HepG2 (cell line): ENCODE results near the gene TXN2. TPM values are rescaled to one million over a fixed set of nuclear protein-coding genes. Genes with fewer than 3 reads are reported as not detected.
A peak's percentile ranks its signal among the peaks of the same experiment; 100 is the strongest.

Experiments used
- CBFB ChIP-seq: sonication (generic); formaldehyde crosslinking; IDR thresholded peaks from 2 replicates; pipeline ENCODE4 v1.4.0; 2020; ENCODE audit warnings: missing genetic modification reagents
- FOXC1 ChIP-seq: sonication (generic); formaldehyde crosslinking; IDR thresholded peaks from 2 replicates; pipeline ENCODE4 v1.8.0; 2022; ENCODE audit warnings: mild to moderate bottlenecking, missing genetic modification reagents, borderline replicate concordance
- GATA4 ChIP-seq: sonication (generic); IDR thresholded peaks from 2 replicates; pipeline ENCODE4 v1.6.1; 2016; ENCODE audit warnings: antibody characterized with exemption, low read depth, borderline replicate concordance
- JDP2 ChIP-seq: sonication (generic); formaldehyde crosslinking; IDR thresholded peaks from 2 replicates; pipeline ENCODE4 v1.8.1; 2022; ENCODE audit warnings: missing genetic modification reagents, borderline replicate concordance
- SRSF9 ChIP-seq: fragments of 200-400 bp; formaldehyde crosslinking; IDR thresholded peaks from 2 replicates; pipeline ENCODE4 v1.6.1; 2018; ENCODE audit warnings: borderline replicate concordance, mild to moderate bottlenecking, low read depth, low read length; ENCODE audit not compliant: insufficient read depth, poor library complexity, severe bottlenecking
- ZNF382 ChIP-seq: sonication (generic); formaldehyde crosslinking; IDR thresholded peaks from 2 replicates; pipeline ENCODE4 v1.5.0; 2020; ENCODE audit warnings: missing genetic modification reagents, mild to moderate bottlenecking, borderline replicate concordance
- ZNF431 ChIP-seq: sonication (generic); formaldehyde crosslinking; IDR thresholded peaks from 2 replicates; pipeline ENCODE4 v1.9.0; 2022; ENCODE audit warnings: missing genetic modification reagents, low read depth, mild to moderate bottlenecking, borderline replicate concordance
- ZNF460 ChIP-seq: sonication (generic); formaldehyde crosslinking; IDR thresholded peaks from 2 replicates; pipeline ENCODE4 v1.5.1; 2020; ENCODE audit warnings: missing genetic modification reagents, mild to moderate bottlenecking, borderline replicate concordance
- polyA plus RNA-seq, 8 experiments: library from polyadenylated mRNA; depleted of rRNA in 3 of 8; stranded (reverse) in 7 of 8; unstranded in 1 of 8; fragments of >200 nt; fragmentation: Illumina TruSeq in 4 of 8; extraction: Trizol in 4 of 8; gene quantifications; 2 replicates each; pipeline versions ENCODE4 v1.2.1 to v1.2.3, GENCODE V29; 2011 to 2016; ENCODE audit warnings: low read depth in 4 of 8, missing spikeins in 1 of 8, mixed read lengths in 1 of 8; ENCODE audit not compliant: insufficient read depth in 1 of 8
- total RNA-seq, 5 experiments: library from RNA; depleted of rRNA; stranded (reverse); fragments of >200 nt; fragmentation: Illumina TruSeq; extraction: Trizol; gene quantifications; 2 replicates each; pipeline ENCODE4 v1.2.3, GENCODE V29; 2016; ENCODE audit warnings: low read depth in 1 of 5
- TF ChIP-seq, protein P1 (sequence below): sonication (generic); formaldehyde crosslinking; IDR thresholded peaks from 2 replicates; pipeline ENCODE4 v1.5.0; 2020; ENCODE audit warnings: missing genetic modification reagents
- TF ChIP-seq, protein P2 (sequence below): sonication (generic); formaldehyde crosslinking; IDR thresholded peaks from 2 replicates; pipeline ENCODE4 v1.4.0; 2020; ENCODE audit warnings: mild to moderate bottlenecking, missing genetic modification reagents
- TF ChIP-seq, protein P3 (sequence below): sonication (generic); formaldehyde crosslinking; IDR thresholded peaks from 2 replicates; pipeline ENCODE4 v1.4.0; 2020; ENCODE audit warnings: missing genetic modification reagents, borderline replicate concordance
- TF ChIP-seq, protein P4 (sequence below): sonication (generic); formaldehyde crosslinking; IDR thresholded peaks from 2 replicates; pipeline ENCODE4 v1.4.0; 2020; ENCODE audit warnings: missing genetic modification reagents, borderline replicate concordance

The TXN2 gene
- total and polyA plus RNA-seq, 2 of the 13 experiments (the other 11 are each of a cell fraction or from before 2014, with no cell fraction given), result 41.4 to 109 TPM

DNA sequence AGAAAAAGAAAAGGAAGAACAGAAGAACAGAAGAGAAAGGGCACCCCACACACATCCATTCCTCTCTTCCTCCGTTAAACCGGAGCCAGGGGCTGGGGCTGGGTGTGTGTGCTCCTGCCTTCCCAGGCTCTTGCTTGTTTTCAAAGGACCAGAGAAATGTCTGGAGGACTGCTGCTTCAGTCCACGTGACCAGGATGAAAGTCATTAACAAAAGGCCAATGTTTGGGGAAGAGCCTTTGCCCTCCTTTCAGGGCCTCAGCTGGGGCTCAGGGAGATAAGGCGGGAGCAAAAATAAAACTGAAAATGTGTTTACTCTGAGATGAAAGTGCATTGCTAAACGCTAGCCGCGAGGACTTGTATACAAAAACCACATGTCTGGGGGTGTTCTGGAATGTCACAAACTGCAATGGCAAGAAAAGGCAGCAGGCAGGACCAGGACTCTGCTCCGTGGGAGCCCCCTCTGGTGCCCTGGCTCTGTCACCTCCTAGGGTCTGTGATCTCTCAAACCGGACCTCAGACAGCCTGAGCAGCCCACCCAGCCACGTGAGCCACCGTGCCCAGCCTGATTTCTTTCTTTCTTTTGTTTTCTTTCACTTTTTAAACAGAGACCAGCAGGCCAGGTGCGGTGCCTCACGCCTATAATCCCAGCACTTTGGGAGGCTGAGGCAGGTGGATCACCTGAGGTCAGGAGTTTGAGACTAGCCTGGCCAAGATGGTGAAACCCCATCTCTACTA, 62.1 kb downstream of the TXN2 start (continued):
- TF ChIP-seq SRSF9, result no peak
- TF ChIP-seq, protein P1, sequence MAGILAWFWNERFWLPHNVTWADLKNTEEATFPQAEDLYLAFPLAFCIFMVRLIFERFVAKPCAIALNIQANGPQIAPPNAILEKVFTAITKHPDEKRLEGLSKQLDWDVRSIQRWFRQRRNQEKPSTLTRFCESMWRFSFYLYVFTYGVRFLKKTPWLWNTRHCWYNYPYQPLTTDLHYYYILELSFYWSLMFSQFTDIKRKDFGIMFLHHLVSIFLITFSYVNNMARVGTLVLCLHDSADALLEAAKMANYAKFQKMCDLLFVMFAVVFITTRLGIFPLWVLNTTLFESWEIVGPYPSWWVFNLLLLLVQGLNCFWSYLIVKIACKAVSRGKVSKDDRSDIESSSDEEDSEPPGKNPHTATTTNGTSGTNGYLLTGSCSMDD (CRISPR knock-in tag), result no peak
- TF ChIP-seq, protein P2, sequence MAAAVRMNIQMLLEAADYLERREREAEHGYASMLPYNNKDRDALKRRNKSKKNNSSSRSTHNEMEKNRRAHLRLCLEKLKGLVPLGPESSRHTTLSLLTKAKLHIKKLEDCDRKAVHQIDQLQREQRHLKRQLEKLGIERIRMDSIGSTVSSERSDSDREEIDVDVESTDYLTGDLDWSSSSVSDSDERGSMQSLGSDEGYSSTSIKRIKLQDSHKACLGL (CRISPR knock-in tag), result no peak
- TF ChIP-seq, protein P3, sequence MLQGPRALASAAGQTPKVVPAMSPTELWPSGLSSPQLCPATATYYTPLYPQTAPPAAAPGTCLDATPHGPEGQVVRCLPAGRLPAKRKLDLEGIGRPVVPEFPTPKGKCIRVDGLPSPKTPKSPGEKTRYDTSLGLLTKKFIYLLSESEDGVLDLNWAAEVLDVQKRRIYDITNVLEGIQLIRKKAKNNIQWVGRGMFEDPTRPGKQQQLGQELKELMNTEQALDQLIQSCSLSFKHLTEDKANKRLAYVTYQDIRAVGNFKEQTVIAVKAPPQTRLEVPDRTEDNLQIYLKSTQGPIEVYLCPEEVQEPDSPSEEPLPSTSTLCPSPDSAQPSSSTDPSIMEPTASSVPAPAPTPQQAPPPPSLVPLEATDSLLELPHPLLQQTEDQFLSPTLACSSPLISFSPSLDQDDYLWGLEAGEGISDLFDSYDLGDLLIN (CRISPR knock-in tag), result no peak; the same call in 1 of the 2 replicates
- no peak for TF ChIP-seq ZNF382 (CRISPR knock-in tag)
- no peak for TF ChIP-seq ZNF460
- peak; percentile 98 for TF ChIP-seq CBFB (CRISPR knock-in tag)
- TF ChIP-seq GATA4, result peak; percentile 98
- TF ChIP-seq, protein P4, sequence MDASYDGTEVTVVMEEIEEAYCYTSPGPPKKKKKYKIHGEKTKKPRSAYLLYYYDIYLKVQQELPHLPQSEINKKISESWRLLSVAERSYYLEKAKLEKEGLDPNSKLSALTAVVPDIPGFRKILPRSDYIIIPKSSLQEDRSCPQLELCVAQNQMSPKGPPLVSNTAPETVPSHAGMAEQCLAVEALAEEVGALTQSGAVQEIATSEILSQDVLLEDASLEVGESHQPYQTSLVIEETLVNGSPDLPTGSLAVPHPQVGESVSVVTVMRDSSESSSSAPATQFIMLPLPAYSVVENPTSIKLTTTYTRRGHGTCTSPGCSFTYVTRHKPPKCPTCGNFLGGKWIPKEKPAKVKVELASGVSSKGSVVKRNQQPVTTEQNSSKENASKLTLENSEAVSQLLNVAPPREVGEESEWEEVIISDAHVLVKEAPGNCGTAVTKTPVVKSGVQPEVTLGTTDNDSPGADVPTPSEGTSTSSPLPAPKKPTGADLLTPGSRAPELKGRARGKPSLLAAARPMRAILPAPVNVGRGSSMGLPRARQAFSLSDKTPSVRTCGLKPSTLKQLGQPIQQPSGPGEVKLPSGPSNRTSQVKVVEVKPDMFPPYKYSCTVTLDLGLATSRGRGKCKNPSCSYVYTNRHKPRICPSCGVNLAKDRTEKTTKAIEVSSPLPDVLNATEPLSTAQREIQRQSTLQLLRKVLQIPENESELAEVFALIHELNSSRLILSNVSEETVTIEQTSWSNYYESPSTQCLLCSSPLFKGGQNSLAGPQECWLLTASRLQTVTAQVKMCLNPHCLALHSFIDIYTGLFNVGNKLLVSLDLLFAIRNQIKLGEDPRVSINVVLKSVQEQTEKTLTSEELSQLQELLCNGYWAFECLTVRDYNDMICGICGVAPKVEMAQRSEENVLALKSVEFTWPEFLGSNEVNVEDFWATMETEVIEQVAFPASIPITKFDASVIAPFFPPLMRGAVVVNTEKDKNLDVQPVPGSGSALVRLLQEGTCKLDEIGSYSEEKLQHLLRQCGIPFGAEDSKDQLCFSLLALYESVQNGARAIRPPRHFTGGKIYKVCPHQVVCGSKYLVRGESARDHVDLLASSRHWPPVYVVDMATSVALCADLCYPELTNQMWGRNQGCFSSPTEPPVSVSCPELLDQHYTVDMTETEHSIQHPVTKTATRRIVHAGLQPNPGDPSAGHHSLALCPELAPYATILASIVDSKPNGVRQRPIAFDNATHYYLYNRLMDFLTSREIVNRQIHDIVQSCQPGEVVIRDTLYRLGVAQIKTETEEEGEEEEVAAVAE (CRISPR knock-in tag), result no peak
- TF ChIP-seq JDP2, result no peak; the same call in 1 of the 2 replicates
- peak; percentile 51; the same call in 1 of the 2 replicates for TF ChIP-seq FOXC1
- peak; percentile 67; the same call in 1 of the 2 replicates for TF ChIP-seq ZNF431 (CRISPR knock-in tag)
